Renal cortical epithelial cell (primary cell): Measurements from ENCODE around the gene MCUB. TPM values are rescaled to one million over a fixed set of nuclear protein-coding genes. Genes with fewer than 3 reads are reported as not detected.
"Not testable (repeated sequence)": the region's sequence is repeated elsewhere in the genome, so short reads cannot be mapped to it uniquely, and the experiment has no call there.

ENCODE experiments used
- DNase-seq: peaks from one replicate; pipeline ENCODE4 v3.0.0-alpha.2; 2011; ENCODE audit warnings: low read depth
- total RNA-seq: library from RNA; depleted of rRNA; stranded (reverse); fragments of >200 nt; gene quantifications from 2 replicates; pipeline ENCODE4 v1.2.3, GENCODE V29; 2014

MCUB gene
- total RNA-seq, 1 donor from 2014 or later = 88.6 TPM

GRCh38 chr4:109678472-109678871, 118.4 kb downstream of the MCUB start:
- DNase-seq = not testable (repeated sequence)

GRCh38 chr4:109678925-109679324, 118.9 kb downstream of the MCUB start:
- not testable (repeated sequence) for DNase-seq

- no peak for DNase-seq
Measured at GRCh38 chr4:109682875-109683274, 122.8 kb downstream of the MCUB start.

GRCh38 chr4:109683621-109684253, 123.7 kb downstream of the MCUB start:
- DNase-seq = no peak

GRCh38 chr4:109684727-109685126, 124.7 kb downstream of the MCUB start:
- DNase-seq = no peak

GRCh38 chr4:109690690-109691410, 130.8 kb downstream of the MCUB start:
- DNase-seq = no peak

GRCh38 chr4:109691411-109691920, 131.4 kb downstream of the MCUB start:
- DNase-seq = no peak

- no peak for DNase-seq
Measured at GRCh38 chr4:109698656-109699055, 138.6 kb downstream of the MCUB start.

- DNase-seq = no peak
Measured at GRCh38 chr4:109699553-109700225, 139.6 kb downstream of the MCUB start.

- peak; percentile 13 for DNase-seq
Measured at GRCh38 chr4:109701566-109702410, 141.7 kb downstream of the MCUB start.

GRCh38 chr4:109702950-109703663, 143.1 kb downstream of the MCUB start, which contains the start of gene CASP6:
TSS of gene CASP6 (minus strand) at chr4:109703445. CDS start at chr4:109703395, 50 bp downstream.
- DNase-seq = peak; percentile 50

GRCh38 chr4:109703664-109704361, 143.8 kb downstream of the MCUB start:
- DNase-seq = peak; percentile 30

- DNase-seq = no peak
Measured at GRCh38 chr4:109708435-109708834, 148.4 kb downstream of the MCUB start.

- DNase-seq = no peak
Measured at GRCh38 chr4:109708990-109709389, 148.9 kb downstream of the MCUB start.

- DNase-seq = no peak
Measured at GRCh38 chr4:109713500-109713899, 153.5 kb downstream of the MCUB start.

- DNase-seq = no peak
Measured at GRCh38 chr4:109718759-109719158, 158.7 kb downstream of the MCUB start.

- no peak for DNase-seq
Measured at GRCh38 chr4:109719604-109720003, 159.6 kb downstream of the MCUB start.

GRCh38 chr4:109721033-109721432, 161.0 kb downstream of the MCUB start:
- DNase-seq = peak; percentile 42

- DNase-seq = no peak
Measured at GRCh38 chr4:109722357-109722756, 162.3 kb downstream of the MCUB start.

- DNase-seq = no peak
Measured at GRCh38 chr4:109723110-109723509, 163.1 kb downstream of the MCUB start.
